GM19239 (cell line): ENCODE results near the gene GSDME.

ENCODE experiments used
- DNase-seq: peaks from one replicate; pipeline ENCODE4 v3.0.0; 2011; ENCODE audit warnings: low spot score; ENCODE audit not compliant: insufficient read length
- FAIRE-seq: peaks from 2 replicates; lab custom pipeline; 2011; peaks lifted over from hg19 to GRCh38; lab: Jason Lieb, UNC

GSDME gene

DNA sequence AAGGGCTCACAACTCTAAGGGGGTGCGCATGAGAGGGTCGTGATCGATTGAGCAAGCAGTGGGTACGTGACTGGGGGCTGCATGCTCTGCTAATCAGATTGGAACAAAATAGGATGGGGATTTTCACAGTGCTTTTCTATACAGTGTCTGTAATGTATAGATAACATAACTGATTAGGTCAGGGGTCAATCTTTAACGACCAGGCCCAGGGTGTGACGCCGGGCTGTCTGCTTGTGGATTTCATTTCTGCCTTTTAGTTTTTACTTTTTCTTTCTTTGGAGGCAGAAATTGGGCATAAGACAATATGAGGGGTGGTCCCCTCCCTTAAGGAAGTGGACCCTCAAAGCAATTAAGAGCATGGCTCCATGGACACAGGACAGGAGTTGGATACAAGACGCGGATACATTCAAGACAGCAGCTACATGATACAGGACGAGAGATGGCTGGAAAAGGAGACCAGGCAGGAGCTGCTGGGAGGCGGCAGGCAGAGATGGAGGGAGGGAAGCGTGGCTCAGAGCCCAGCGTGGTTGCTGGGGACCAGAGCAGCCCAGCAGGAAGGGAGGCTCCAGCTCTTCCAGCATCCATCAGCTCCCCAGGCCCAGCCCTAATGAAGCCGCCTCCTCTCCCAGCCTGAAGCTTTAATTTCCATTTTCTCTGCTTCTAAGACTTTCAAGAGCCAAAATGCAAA, 31.6 kb downstream of the GSDME start:
- DNase-seq (no peak), FAIRE-seq (no peak)

DNA sequence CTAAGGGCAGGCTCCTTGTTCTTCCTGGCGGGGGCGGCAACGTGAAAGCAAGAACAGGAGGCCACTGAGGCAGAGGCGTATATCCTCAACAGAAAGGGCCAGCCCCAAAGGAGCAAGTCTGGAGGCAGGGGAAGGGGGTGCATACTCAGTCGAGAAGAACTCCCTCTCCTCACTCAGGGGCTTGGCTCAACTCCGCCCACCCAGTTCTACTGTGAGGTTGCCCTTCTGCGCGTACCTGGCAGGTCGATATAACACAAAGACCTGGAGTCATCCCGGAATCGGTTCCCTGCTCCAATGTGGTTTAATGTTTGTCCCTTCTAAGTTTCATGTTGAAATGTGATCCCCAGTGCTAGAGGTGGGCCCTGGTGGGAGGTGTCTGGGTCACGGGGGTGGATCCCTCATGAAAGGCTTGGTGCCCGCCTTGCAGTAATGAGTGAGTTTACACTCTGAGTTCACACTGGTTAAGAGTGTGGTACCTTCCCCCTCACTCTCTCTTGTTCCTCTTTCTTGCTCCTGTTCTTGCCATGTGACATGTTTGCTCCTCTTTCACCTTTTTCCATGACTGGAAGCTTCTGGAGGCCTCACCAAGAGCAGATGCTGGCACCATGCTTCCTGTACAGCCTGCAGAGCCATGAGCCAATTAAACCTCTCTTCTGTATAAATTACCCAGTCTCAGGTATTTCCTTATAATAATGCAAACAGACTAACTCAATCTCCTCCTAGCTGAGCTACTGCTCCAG, 32.6 kb downstream of the GSDME start:
- FAIRE-seq (no peak), DNase-seq (no peak)

DNA sequence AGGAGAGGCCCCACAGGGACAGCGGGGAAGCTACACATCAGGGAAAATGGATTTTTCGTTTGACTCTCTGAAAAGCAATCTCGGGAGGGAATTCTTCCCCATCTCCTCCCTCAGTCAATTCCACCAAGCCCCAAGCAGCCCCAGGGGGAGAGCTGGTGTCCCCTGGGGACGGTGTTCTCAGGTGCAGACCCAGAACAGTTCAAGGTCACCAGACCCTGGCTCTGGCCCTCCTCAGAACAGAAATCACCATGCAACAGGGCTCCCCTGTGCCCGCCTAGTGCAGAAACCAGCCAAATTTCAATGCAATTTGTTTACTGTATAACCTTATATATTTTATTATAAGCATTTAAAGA, 34.1 kb downstream of the GSDME start:
- DNase-seq (no peak), FAIRE-seq (no peak)

DNA sequence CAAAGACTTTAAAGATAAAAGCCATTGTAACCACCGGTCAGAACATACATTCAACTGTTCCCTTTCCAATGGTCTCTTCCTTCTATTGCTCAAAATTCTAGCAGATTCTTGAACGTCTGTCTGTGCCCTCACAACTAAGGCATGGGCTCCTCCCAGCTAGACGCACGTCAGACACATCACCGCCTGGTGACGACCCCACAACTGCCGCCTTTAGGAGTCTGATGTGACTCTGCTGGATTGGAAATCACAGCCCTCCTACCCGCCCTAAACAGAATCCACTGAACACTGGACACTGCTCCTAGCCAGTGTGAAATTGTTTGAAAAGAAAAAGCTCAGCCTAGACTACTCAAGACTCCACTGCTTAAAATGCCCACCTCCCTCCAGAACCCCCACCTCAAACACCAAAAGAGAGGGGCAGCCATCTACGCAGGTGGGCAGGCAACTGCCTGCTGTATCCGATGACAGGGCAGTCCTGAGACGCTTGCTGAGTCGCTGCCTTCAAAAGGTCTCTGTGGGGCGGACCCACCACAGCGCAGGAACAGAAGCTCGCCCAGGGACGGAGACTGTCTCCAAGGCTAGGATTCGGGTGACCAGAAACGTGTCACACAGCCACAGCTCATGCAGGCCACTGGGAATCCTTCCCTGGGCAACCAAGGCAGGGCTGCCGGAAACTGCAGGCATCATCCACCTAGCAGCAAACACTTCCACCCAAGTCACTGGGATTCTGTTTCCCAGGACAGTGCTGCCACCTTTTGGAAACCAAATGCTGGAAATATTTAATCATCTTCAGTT, 34.7 kb downstream of the GSDME start:
- FAIRE-seq = peak; percentile 54
- no peak for DNase-seq

DNA sequence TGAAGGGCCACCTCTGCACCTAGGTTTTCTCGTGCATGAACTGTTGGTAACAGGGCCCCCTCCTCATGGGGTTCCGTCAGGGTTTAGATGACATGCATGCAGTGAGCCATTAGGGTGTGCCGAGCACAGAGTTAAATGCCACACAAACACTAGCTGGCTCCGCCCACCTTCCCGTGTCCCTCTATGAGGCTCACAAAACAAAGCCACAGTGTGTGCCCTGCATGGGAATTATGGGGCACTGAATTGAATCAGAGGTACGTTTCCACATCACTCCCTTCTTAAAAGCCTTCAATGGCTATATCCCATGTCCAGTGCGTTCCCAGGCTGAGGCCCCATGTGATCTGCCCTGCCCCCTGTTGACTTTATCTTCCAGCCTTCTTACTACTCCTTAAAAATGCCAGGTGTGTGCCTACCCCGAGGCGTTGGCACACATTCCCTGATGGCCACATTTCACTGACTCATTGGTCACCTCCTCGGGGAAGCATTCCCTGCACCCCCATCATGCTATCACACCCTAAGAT, 35.7 kb downstream of the GSDME start:
- DNase-seq = no peak
- no peak for FAIRE-seq

DNA sequence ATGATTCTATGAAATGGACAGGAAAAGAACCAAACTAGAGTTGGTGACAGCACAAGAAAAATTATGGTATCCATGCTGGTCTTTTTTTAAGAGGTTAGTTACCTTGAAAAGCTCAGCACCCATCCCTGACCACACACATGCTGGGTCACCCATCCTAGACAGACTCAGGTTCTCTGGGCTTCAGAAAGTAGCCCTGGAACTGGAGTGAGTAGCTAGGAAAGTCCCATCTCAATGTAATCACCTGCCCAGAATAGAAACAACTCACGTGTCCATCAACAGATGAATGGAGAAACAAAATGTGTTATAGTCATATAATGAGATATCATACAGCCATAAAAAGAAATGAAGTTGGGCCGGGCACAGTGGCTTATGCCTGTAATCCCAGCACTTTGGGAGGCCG, 37.0 kb downstream of the GSDME start:
- DNase-seq = no peak
- peak; percentile 80 for FAIRE-seq

DNA sequence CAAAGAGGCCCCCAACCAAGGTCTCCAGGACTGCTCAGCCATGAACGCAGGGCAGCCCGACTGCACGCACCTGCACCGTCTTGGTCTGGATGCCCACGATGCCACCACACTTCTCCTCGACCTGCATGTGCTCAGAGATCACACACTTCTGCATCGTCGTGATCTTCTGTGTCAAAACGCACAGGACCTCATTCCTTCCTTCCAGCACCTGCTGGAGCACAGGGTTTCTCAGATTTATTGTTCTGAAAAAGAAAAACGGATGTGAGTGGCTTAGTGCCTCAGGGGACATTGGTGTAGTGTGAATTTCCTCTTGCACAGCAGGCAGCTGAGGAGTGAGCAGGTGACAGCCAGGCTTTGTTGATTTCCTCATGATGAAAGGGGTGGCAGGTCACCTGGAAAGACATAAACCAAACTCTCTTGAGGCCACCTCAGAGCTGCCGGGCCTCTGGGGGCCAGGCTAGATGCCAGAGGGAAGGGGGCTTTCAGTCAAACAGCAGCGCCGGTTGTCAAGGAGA, 38.2 kb downstream of the GSDME start:
- peak; percentile 96 for FAIRE-seq
- peak; percentile 61 for DNase-seq

DNA sequence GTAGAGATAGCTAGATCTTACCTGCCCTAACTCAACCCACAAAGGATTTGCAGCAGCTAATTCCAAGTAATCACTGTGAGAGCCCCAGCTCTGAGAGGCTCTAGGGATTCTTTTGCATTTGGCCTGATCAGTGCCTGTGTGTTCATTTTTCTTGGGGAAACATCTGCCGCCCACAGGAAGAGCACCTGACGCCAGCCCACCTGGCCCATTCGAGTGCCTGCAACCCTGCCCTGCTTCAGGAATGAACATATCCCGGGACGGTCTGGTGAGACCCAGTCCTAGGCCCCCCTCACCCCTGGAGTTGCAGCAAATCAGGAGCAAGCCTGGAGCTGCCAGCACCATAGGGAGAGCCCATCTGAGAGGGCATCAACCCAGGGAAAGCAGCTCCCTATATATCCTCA, 38.8 kb downstream of the GSDME start:
- FAIRE-seq (no peak), DNase-seq (no peak)

DNA sequence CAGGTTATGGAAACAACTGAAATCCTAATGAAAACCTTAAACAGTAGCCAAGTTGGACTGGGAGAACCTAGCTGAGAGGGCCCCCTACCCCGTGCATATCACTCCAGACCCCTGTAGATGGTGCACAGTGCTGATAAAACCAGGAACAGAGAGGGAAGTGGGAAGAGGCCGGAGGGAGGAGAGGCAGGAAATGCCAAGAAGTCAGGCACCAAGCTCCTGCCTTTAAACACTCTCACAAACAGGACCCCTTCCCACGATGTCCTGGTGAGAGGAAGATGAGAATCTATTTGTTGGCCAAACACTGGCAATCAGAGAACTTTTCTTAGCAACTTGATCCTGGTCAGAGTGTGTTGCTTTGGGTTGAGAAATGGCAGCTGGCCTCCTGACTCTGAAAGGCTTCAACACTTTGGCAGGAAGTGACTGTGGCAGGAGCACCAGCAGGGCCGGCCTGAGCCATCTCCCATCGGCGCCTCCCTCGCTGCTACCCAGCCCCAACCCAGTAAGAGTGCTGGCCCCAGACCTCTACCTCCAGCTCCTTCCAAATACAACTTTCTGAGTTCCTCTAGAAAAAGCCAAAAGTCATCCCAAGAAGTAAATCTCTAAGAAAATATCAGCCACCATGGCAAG, 39.5 kb downstream of the GSDME start:
- DNase-seq (no peak), FAIRE-seq (no peak)

DNA sequence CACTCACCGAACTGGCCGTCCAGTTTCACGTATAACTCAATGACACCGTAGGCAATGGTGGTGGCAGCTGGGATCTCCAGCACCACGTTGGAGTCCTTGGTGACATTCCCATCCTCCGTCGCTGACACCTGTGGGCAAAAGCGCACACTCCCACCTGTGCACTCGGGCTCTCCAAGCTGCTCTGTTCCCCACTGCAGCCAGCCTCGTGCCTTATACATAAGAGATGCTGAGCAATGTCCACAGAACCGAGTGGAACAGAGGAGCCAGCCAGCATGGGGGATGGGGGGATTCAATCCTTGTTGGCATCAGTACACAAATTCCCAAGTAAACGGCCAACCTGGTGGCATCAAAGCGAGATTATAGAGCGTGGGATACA, 40.0 kb downstream of the GSDME start:
- DNase-seq (no peak), FAIRE-seq (no peak)

DNA sequence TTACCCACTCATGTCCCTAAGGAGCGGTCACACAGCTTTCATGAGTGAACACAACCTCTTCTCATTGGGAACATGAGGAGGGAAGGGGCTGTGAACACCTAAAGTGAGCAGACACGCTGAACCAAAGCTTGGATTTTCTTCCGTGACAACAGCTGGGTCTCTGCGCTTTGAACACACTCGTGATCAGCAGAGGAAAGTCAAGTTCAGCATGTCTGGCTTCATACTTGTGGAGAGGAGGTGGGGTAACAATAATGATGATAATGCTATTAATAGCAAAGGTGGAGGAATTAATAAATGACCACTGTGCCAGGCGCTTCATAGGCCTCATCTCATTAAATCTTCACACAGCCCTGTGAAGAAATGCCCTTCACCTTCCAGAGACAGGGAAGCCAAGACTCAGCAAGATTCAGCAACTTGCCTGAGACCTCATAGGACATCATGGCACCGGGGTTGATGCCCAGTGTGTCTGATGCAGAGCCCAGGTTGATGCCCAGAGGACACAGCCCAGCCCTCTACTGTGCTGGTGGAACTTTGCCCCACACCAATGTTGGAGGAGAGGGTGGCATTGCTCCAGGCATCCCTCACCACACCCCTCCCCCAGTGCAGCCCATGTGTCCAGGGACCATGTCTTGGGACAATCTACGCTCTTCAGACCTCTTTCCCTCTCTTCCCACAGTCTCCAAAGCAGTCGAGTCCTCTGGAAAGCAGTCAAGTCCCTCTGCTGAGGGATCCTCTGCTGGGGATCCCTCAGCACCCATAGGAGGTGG, 40.6 kb downstream of the GSDME start:
- FAIRE-seq = peak; percentile 87
- DNase-seq = no peak

DNA sequence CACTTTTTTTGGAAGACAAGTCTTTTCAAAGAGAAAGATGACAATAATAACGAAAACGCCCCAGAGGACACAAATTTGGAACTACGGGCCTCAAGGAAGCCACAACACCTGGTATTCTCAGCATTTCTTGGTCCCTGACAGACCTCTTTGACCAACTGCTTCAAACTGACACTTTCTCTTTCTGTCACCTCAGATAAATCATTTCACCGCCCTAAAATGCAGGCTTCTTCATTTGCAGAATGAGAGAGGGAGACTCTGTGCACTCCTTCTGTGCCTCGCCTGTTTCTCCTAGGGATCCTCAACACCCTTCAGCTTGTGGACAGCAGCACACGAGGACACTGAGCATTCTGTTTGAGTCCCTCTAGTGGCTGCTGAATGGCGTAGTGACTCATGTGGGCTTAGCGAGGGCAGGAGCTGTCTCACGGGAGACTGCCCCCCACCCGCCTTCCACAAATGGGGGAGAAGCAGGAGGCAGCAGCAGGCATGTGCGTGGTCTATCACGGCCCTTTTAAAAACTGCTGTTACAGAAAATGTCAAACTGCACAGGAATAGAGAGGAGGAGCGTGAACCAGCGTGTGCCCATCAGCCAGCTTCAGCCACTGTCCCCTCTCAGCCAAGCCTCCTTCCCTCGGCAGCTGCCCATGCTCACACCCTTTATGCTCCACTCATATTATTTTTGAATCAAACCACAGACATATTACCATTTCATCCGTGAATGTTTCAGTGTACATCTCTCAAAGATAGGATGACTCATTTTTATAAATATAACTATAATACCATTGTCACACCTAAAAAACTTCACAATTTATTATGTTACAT, 41.4 kb downstream of the GSDME start:
- FAIRE-seq (peak; percentile 97), DNase-seq (peak; percentile 57)

DNA sequence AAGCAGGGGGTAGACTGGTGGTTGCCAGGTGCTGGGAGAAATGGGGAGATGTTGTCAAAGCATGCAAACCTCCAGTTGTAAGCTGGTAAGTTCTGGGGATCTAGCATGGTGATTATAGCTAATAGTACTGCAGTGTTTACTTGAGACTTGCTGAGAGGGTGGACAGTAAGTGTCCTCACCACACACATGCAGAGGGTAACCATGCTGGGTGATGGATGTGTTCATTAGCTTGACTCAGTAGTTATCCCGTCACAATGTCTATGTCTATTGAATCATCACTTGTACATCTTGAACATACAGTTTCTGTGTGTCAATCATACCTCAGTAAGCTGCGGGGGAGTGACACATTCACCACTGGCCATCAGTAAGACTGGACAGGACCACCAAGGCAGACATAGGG, 42.1 kb downstream of the GSDME start:
- FAIRE-seq = no peak
- no peak for DNase-seq

DNA sequence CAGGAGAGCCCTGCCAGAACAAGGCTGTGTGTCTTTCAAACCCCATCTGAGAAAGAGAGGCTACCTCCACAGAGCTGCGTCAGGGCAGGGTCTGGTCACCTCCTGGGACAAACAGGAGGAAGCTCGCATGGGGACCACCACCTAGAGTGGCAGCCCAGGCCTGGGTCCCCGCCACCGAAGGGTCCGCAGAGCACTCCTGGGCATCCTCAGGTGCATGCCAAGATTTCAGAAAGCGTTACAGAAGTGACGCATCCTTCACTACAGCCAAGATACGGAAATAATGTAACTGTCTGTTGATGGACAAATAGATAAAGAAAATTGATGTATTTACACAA, 42.6 kb downstream of the GSDME start:
- no peak for DNase-seq
- peak; percentile 26 for FAIRE-seq

DNA sequence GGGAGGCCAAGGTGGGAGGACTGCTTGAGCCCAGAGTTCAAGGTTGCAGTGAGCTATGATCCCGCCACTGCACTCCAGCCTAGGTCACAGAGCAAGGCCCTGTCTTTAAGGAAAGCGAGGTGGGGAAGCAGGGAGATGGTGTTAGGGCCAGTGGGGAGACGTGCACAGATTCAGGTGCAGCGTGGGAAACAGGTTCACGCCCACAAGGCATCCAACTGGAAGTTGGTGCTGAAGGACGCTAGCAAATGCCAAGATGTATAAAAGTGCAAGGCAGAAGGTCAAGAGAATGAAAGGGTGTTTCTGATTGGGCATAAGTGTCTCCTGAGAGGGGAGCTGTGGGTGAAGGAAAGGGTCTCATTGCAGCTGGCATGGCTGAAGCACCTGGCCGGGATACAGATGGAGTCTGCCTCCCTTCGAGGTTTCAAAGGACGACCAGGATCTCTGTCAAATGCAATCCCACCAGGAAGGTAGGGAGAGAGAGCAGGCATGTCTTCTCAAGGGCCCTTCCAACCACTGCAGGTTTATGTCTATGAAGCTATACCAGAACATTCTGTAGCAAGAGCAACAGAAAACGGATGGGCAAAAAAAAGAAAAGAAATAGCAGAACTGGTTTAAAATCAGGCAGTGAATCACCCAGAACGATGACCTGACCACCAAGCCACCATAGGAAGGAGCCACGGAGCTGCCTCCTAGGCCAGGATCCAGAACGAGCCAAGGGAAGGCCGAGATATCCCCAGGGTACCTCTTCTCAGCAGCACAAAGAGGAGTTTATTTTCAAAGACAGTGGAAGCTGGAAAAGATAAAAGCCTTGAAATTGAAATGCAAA, 43.2 kb downstream of the GSDME start:
- DNase-seq (no peak), FAIRE-seq (no peak)

DNA sequence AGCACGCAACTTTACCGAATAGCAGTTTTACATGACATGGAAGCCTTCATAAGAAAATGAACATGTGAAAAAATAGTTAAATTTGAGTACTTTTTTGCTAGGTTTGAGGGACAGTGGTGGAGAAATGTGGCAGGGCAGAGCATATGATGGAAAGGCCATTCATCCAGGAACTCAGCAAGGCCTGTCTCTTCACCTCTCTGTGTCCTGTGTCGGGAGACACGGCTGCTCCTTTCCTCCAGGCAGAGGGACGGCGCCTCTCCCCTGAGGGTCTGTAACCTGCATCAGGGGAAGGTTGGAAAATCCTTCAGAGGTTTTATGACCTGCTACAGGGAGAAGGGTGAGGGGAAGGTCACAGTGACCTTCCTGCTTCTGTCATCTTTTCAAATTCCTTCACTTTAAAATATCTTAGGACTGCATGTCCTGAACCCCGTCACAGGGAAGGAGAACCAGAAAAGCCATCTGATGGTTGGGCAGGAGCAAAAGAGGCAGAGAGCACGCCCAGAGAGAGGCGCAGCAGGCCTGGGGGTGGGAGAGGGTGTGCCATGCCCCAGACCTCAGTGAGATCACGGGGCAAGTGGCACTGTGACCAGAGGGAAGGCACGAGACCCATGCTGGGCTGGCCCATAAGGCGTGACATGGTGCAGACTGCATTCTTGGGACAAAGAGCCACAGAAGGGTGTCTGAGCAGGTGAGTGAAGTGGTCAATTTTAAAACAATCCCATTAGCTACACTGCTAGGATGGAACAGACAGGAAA, 44.0 kb downstream of the GSDME start:
- FAIRE-seq = no peak
- no peak for DNase-seq

DNA sequence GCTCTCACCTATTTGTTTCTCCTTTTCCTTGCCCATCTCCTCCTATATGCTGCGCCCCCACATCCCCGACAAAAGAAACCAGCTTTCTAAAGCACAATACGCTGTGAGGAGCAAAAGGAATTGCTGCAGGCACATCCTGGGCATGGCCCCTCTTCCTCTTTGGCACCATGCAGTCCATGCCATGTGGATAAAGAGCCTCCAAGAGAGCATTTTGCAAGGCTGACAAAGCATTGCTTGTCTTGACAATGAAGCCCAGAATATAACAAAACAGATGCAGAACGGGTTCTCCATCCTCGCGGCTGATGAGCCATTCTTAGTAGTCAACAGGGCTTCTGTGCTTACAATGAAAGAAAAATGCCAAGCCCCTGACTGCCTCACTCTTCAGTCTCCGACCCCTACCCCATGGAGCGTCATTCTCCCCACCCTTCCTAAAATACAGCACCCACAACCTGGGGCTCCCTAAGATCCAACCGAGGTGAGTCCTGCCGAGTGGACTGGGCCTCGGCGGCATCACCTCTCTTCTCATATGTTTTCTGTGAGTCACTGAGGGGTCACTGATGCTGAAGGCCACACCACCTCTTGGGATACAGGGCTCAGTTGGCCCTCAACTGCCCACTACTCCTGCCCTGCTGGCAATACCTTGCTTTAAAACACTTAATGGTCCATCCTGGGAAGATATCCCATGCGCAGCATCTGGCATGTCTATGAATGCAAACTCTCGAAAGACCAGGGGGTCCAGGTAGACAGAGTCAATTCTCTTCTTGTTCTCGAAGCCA, 47.5 kb downstream of the GSDME start:
- no peak for FAIRE-seq
- DNase-seq = no peak
